AG20443 (cell line): ENCODE results near the gene ITGB2.

Source experiments
- DNase-seq: peaks from one replicate; pipeline ENCODE4 v3.0.0; 2012; ENCODE audit warnings: low spot score, mixed read lengths

Gene ITGB2

GRCh38 chr21:44910229-44911067 is 10.3 kb downstream of the ITGB2 start:
- no peak for DNase-seq

GRCh38 chr21:44909719-44910118 is 11.0 kb downstream of the ITGB2 start:
- DNase-seq, result no peak

- DNase-seq, result no peak
Observed at GRCh38 chr21:44908908-44909307, 11.8 kb downstream of the ITGB2 start.

- DNase-seq, result no peak
Observed at GRCh38 chr21:44907966-44908895, 12.5 kb downstream of the ITGB2 start.

GRCh38 chr21:44907225-44907965 is 13.3 kb downstream of the ITGB2 start:
- no peak for DNase-seq

GRCh38 chr21:44905728-44906090 is 15.0 kb downstream of the ITGB2 start:
- DNase-seq, result no peak

- DNase-seq, result no peak
Observed at GRCh38 chr21:44905016-44905727, 15.5 kb downstream of the ITGB2 start.

- DNase-seq, result no peak
Observed at GRCh38 chr21:44904141-44904923, 16.4 kb downstream of the ITGB2 start.

GRCh38 chr21:44903689-44904088 is 17.0 kb downstream of the ITGB2 start:
- DNase-seq, result no peak

- DNase-seq, result no peak
Observed at GRCh38 chr21:44903050-44903685, 17.5 kb downstream of the ITGB2 start.

GRCh38 chr21:44902268-44903049 is 18.2 kb downstream of the ITGB2 start:
- DNase-seq, result no peak

- DNase-seq, result no peak
Observed at GRCh38 chr21:44901391-44902074, 19.2 kb downstream of the ITGB2 start.

- no peak for DNase-seq
Observed at GRCh38 chr21:44900559-44901251, 20.0 kb downstream of the ITGB2 start.

GRCh38 chr21:44899768-44900558 is 20.7 kb downstream of the ITGB2 start:
- no peak for DNase-seq

GRCh38 chr21:44898851-44899767 is 21.6 kb downstream of the ITGB2 start:
- no peak for DNase-seq

- DNase-seq, result no peak
Observed at GRCh38 chr21:44898011-44898488, 22.6 kb downstream of the ITGB2 start.
